NT2/D1 (cell line): ENCODE measurements around the gene PA2G4.

ENCODE experiments used
- DNase-seq: peaks from one replicate; pipeline ENCODE4 v3.0.0-alpha.2; 2011; ENCODE audit warnings: low read depth, low spot score
- H3K27me3 ChIP-seq: 2 replicates; pipeline ENCODE4 v1.6.0; 2011; ENCODE audit warnings: mild to moderate bottlenecking; ENCODE audit not compliant: insufficient read length, insufficient read depth
- H3K36me3 ChIP-seq: 2 replicates; pipeline ENCODE4 v1.6.1; 2011; ENCODE audit warnings: mild to moderate bottlenecking, low read length, mixed read lengths; ENCODE audit not compliant: insufficient read depth, insufficient read length
- H3K4me1 ChIP-seq: 2 replicates; pipeline ENCODE4 v1.5.1; 2011; ENCODE audit not compliant: insufficient read depth, insufficient read length
- H3K4me3 ChIP-seq: 2 replicates; pipeline ENCODE4 v1.5.1; 2011; ENCODE audit warnings: low read depth; ENCODE audit not compliant: insufficient read length
- H3K9ac ChIP-seq: 2 replicates; pipeline ENCODE4 v1.6.0; 2011; ENCODE audit warnings: low read depth; ENCODE audit not compliant: insufficient read length
- H3K9me3 ChIP-seq: 2 replicates; pipeline ENCODE4 v1.5.1; 2011; ENCODE audit warnings: mild to moderate bottlenecking, low read length; ENCODE audit not compliant: insufficient read depth
- SUZ12 ChIP-seq: IDR thresholded peaks from 2 replicates; pipeline ENCODE4 v1.6.1; 2011; ENCODE audit not compliant: insufficient read length, insufficient read depth; ENCODE audit errors: extremely low read depth
- YY1 ChIP-seq: IDR thresholded peaks from 2 replicates; pipeline ENCODE4 v1.6.1; 2011; ENCODE audit not compliant: insufficient read length, insufficient read depth
- ZNF274 ChIP-seq: IDR thresholded peaks from 2 replicates; pipeline ENCODE4 v1.6.1; 2011; ENCODE audit warnings: mild to moderate bottlenecking, low read depth, low read length

Gene PA2G4

DNA sequence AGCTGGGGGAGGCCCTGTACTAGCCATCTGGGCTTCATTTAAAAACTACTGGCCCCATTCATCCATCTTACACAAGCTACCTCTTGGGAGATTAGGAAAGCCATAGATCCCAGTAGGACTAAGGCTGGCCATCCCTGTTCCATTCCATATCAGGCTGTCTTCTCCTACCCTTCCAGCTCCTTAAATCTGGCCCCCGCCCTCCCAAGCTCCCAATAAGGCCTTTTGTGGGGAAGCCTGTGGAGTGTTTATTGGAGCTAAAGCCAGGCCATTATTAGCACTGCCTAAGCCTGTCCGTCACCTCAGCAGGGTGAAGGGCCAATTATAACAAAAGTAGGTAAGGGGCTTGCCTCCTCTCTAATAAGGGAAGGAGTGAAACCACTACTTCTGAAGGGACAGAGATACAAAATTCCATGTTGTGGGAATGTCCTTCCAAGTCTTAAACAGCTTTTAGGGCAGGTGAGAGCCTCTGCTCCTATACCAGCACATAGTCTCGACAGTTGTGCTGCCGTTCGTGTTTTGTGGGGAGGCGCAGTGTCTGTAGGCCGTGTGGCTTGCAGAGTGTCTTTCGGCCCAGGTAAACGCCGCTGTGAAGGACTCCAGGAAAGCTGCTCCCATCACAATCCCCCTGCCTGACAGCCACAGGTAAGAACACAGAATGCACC lies 57.5 kb downstream of the PA2G4 start:
- Histone ChIP-seq H3K36me3 (peaks cover 73% of the 10 kb centered on the region), H3K9me3 (no peaks in the 10 kb centered on the region), H3K4me3 (no peak overlapping the region), H3K4me1 (peaks cover 8% of the 10 kb centered on the region), H3K9ac (no peak overlapping the region), H3K27me3 (no peaks in the 10 kb centered on the region)
- no peak for DNase-seq
- TF ChIP-seq ZNF274 (no peak), SUZ12 (no peak), YY1 (no peak)

DNA sequence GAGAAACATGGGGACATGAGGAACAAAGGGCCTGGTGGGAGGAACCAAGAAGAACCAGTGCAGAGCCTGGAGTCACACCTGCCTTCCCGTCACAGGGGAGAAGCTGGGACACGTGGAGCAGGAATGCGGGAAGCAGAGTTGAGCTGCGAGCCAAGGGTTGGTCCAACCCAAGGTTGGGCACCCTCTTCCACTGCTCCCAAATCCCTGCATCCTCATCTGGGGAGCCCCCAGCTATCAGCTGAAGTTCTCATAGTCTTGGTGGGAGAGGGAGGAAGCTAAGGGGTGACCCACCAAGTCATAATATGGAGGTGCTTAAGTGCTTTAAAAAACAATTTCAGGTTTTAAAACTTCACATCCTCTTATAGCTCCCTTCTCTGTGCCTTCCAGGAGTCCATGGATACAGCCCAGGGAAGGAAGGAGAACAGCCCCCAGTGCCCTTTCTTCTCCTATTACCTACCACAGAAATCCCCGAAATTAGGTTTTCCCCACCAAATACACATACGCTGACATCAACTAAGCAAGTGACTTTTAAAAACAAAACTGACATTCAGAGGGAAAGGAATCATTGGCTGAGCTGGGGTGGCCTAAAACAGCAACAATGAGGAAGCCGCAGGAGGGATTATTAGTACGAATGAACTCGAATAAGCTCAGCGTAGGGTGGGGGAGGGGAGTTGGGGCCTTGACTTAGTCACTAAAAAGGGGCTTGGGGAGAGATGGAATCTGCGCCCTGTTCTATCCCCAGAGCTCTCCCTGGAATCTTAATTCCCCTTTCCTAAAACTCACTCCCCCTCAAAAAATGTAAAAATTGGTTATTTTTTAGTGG lies 58.3 kb downstream of the PA2G4 start:
- TF ChIP-seq ZNF274 (no peak), YY1 (no peak), SUZ12 (no peak)
- no peak overlapping the region for H3K9ac ChIP-seq
- H3K4me1 ChIP-seq = peaks cover 8% of the 10 kb centered on the region
- peaks cover 81% of the 10 kb centered on the region for H3K36me3 ChIP-seq
- DNase-seq = no peak
- H3K27me3 ChIP-seq = no peaks in the 10 kb centered on the region
- H3K9me3 ChIP-seq = no peaks in the 10 kb centered on the region
- H3K4me3 ChIP-seq = no peak overlapping the region
